Measurements from ENCODE around the gene IQGAP2.

DNA sequence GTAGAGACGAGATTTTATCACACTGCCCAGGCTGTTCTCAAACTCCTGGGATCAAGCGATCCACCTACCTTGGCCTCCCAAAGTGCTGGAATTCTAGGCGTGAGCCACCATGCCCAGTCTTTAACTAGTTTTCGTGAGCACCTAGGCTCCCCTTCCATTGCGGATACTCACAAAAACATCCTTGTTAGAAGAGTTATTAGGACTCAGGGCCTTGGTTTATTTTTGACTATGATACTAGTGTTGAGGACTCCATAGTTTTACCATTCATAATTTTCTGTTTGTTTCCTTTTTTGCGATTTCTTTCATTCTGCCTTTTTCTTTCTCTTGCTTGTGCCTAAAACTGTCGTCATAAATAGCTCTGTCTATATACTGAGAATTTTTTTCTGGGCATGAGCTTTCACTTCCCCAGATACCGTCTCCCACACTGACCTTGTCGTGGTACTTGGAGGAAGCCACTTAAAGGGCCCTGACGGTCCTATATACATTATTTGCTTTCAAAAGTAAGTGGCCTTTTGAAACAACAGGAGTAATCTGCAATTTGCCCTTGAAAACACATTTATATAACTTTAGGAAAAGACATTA is 318.0 kb downstream of the IQGAP2 start:
- TF ChIP-seq, protein P1, sequence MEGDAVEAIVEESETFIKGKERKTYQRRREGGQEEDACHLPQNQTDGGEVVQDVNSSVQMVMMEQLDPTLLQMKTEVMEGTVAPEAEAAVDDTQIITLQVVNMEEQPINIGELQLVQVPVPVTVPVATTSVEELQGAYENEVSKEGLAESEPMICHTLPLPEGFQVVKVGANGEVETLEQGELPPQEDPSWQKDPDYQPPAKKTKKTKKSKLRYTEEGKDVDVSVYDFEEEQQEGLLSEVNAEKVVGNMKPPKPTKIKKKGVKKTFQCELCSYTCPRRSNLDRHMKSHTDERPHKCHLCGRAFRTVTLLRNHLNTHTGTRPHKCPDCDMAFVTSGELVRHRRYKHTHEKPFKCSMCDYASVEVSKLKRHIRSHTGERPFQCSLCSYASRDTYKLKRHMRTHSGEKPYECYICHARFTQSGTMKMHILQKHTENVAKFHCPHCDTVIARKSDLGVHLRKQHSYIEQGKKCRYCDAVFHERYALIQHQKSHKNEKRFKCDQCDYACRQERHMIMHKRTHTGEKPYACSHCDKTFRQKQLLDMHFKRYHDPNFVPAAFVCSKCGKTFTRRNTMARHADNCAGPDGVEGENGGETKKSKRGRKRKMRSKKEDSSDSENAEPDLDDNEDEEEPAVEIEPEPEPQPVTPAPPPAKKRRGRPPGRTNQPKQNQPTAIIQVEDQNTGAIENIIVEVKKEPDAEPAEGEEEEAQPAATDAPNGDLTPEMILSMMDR (IDR thresholded peaks at IDR 0.05): no peak
- TF ChIP-seq POLR2A (IDR thresholded peaks at IDR 0.05): no peak

All from transverse colon (tissue), 3 donors.